Heart left ventricle (tissue), 16 donors: ENCODE data around the gene RGCC. TPM values are rescaled to one million over a fixed set of nuclear protein-coding genes. Genes with fewer than 3 reads are reported as not detected.

Experiments
- ATAC-seq, 4 donors: fragments of 200-7000 bp; cut with Tn5 transposase; one replicate each; pipeline ENCODE4 v1.9.1; 2020 to 2022; ENCODE audit warnings: moderate library complexity in 4 of 4, mild to moderate bottlenecking in 3 of 4, moderate number of reproducible peaks in 1 of 4
- DNase-seq, 5 donors: peaks; one replicate each; pipeline ENCODE4 v3.0.0-alpha.2; 2020
- H3K27ac ChIP-seq, 12 donors: fragments of 200-600 bp; sonication (generic) in 4 of 12; one replicate each; pipeline versions ENCODE4 v1.5.0 to v1.8.0; 2016 to 2022; ENCODE audit warnings: mild to moderate bottlenecking in 2 of 12
- H3K27me3 ChIP-seq, 9 donors: fragments of 200-600 bp; sonication (generic) in 2 of 9; one replicate each; pipeline versions ENCODE4 v1.5.1 to v1.8.0; 2016 to 2022; ENCODE audit warnings: mild to moderate bottlenecking in 3 of 9
- H3K36me3 ChIP-seq, 9 donors: fragments of 200-600 bp; sonication (generic) in 2 of 9; one replicate each; pipeline versions ENCODE4 v1.5.0 to v1.8.0; 2018 to 2022; ENCODE audit warnings: mild to moderate bottlenecking in 2 of 9
- H3K4me1 ChIP-seq, 12 donors: fragments of 200-600 bp; sonication (generic) in 4 of 12; one replicate each; pipeline versions ENCODE4 v1.5.0 to v1.8.0; 2016 to 2022; ENCODE audit warnings: mild to moderate bottlenecking in 3 of 12
- H3K4me3 ChIP-seq, 12 donors: fragments of 200-600 bp; sonication (generic) in 4 of 12; one replicate each; pipeline versions ENCODE4 v1.5.0 to v1.8.0; 2017 to 2022; ENCODE audit warnings: mild to moderate bottlenecking in 9 of 12, moderate library complexity in 4 of 12
- H3K9me3 ChIP-seq, 12 donors: fragments of 200-600 bp; sonication (generic) in 4 of 12; one replicate each; pipeline versions ENCODE4 v1.5.0 to v1.8.0; 2016 to 2022; ENCODE audit warnings: mild to moderate bottlenecking in 1 of 12
- POLR2A ChIP-seq, 2 donors: fragments of 450-650 bp; IDR thresholded peaks; one replicate each; pipeline ENCODE4 v1.6.1; 2017; ENCODE audit warnings: antibody characterized with exemption in 2 of 2, mild to moderate bottlenecking in 2 of 2, moderate library complexity in 2 of 2
- WGBS, 4 donors: extraction: QIAGEN DNeasy Blood & Tissue Kit in 2 of 4; methylation state at CpG; one replicate each; pipeline versions ENCODE4 v1.1.5 to v1.1.7; 2013 to 2018; 5-methylcytosine and 5-hydroxymethylcytosine counted together
- intact Hi-C, 10 donors: fragments of 100-400 bp; cut with DNase I; formaldehyde crosslinking; loops; one replicate each; pipeline versions ENCODE4 v1.11.1 to v1.14.2; 2022
- polyA plus RNA-seq, 2 donors: library from polyadenylated mRNA; stranded (reverse); fragments of 200-250 nt; gene quantifications; one replicate each; pipeline ENCODE4 v1.2.3, GENCODE V29; 2013
- total RNA-seq, 9 donors: library from RNA; depleted of rRNA in 2 of 9; stranded (reverse); fragments of >200 nt in 2 of 9; fragmentation: NEBNext Ultra II Directional in 3 of 9; extraction: Animal tissue kit (Norgen Biotek cat#: 25700) in 3 of 9; gene quantifications; one replicate each; pipeline versions ENCODE4 v1.1.0 to v1.2.4, GENCODE V29; 2016 to 2023
- TF ChIP-seq, protein P1 (sequence below), 12 donors: fragments of 200-600 bp; sonication (generic) in 4 of 12; IDR thresholded peaks; one replicate each; pipeline versions ENCODE4 v1.5.0 to v1.8.0; 2018 to 2022; ENCODE audit warnings: antibody characterized with exemption in 12 of 12, mild to moderate bottlenecking in 5 of 12
- donor health status: ischemic (EF 13 %, LVEDD 7.1; RV severe dilation, severe dysfunction).
- donor health status: healthy with polysubstance abuse.
- donor health status: DM: no; HTN: yes; CAD: no.
- donor health status: DM: no; HTN: no; CAD: no.
- donor health status: ischemic (EF 25% LVEDD 6.9; RV normal size, moderate dysfunction).
- donor health status: ischemic (EF 25% LVEDD 5.7; RV mildly dilated, moderate dysfunction).
- donor health status: healthy.
- donor health status: DM: yes; HTN: yes; CAD: no.
- donor health status: ischemic (EF 35%, LVEDD 5.7; RV mildly dilated, moderate dysfunction).
- donor health status: nonischemic (EF 11% LVEDD 7.7; RV severe dilation, severe dysfunction).
- donor health status: DM: yes; HTN: yes; CAD: no.
- donor health status: PGD.
- donor health status: ischemic (EF 29% LVEDD 5.4; RV normal size, mild dysfunction).
- donor health status: nonischemic (EF 23%, LVEDD 6.1; RV moderate dilation, normal function).

The RGCC gene
- total and polyA plus RNA-seq, 11 donors: 22.9 to 228 (median 48.6) TPM

DNA sequence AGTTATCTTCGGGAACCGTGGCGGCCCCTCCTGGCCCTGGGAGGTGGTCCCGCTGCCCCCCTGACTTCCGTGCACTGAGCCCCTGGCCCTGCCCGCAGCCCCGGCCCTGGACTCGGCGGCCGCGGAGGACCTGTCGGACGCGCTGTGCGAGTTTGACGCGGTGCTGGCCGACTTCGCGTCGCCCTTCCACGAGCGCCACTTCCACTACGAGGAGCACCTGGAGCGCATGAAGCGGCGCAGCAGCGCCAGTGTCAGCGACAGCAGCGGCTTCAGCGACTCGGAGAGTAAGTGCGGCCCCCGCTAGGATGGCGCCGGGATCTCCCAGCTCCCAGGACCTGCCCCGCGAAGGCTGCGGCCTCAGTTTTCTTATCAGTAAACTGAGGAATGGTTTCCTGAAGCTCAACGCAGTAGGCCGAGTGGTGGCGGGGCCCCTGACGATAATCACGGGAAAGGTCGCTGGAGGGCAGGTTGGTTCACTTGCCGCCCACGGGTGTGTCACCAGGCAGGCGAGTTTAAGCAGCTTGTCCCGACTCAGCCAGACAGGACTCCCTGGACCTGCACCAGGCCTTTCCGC, 924 bp downstream of the RGCC start:
- Histone ChIP-seq H3K36me3 (peaks cover 0 to 34% (median 5%) of the 10 kb centered on the region in 9 donors), H3K27me3 (peaks cover 0 to 20% (median 8%) of the 10 kb centered on the region in 9 donors), H3K9me3 (no peaks in the 10 kb centered on the region), H3K27ac (peak overlapping the region; percentile 73 to 93 (median 85)), H3K4me1 (peaks cover 0 to 53% (median 12%) of the 10 kb centered on the region in 12 donors), H3K4me3 (peak overlapping the region; percentile 67 to 92 (median 76))
- DNase-seq: peak; percentile 32 to 70 (median 34)
- 1 to 2% (median 1%) methylated on average over 17 to 50 of the region's 50 CpGs for WGBS, 4 donors
- intact Hi-C loops: loop anchor here in 5 of 10 donors (2.0 to 5.0 kb wide), 6 partner anchors 34 to 194 kb away; no protein-coding TSS in a partner anchor
- TF ChIP-seq POLR2A (IDR thresholded peaks at IDR 0.05): no peak
- TF ChIP-seq, protein P1, sequence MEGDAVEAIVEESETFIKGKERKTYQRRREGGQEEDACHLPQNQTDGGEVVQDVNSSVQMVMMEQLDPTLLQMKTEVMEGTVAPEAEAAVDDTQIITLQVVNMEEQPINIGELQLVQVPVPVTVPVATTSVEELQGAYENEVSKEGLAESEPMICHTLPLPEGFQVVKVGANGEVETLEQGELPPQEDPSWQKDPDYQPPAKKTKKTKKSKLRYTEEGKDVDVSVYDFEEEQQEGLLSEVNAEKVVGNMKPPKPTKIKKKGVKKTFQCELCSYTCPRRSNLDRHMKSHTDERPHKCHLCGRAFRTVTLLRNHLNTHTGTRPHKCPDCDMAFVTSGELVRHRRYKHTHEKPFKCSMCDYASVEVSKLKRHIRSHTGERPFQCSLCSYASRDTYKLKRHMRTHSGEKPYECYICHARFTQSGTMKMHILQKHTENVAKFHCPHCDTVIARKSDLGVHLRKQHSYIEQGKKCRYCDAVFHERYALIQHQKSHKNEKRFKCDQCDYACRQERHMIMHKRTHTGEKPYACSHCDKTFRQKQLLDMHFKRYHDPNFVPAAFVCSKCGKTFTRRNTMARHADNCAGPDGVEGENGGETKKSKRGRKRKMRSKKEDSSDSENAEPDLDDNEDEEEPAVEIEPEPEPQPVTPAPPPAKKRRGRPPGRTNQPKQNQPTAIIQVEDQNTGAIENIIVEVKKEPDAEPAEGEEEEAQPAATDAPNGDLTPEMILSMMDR (IDR thresholded peaks at IDR 0.05): no peak
- ATAC-seq: peak; percentile 2 to 35 (median 22)

DNA sequence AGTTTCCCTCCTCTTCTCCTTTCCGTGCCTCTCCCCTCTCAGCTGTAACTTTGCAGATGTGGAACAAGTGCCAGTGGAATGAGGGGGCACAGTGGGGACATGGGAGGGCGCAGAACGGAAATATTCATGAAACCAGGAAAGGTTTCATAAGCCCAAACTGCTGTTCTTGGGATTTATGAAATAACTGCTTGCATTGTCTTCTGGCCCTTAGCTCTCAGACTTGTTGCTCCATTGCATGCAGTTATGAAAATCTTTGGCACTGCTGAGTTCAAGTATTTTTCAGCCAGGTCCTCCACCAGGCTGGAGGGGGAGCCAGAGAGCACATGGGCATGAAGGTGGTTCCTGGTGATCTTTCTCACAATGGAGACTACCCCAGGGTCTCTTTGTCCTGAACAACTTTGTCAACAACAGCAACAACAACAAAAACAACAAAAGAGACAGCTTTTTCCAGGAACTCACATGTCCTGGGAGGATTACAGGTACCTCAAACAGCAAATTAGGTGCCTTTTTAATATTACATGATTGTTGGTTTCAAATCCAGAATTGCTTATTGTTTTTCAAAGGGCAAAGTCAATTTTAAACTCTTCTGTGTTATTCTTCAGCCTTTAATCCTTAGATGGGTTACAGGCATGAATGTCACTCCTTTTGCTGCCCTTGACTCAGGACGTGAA, 1.5 kb downstream of the RGCC start:
- Histone ChIP-seq H3K27me3 (peaks cover 0 to 20% (median 8%) of the 10 kb centered on the region in 9 donors), H3K4me1 (peaks cover 0 to 58% (median 15%) of the 10 kb centered on the region in 12 donors), H3K4me3 (peak overlapping the region; percentile 67 to 92 (median 76)), H3K36me3 (peaks cover 0 to 34% (median 6%) of the 10 kb centered on the region in 9 donors), H3K9me3 (no peaks in the 10 kb centered on the region), H3K27ac (peak overlapping the region; percentile 73 to 93 (median 85))
- peak in 2 of 4 donors; percentile 15 to 34 for ATAC-seq
- TF ChIP-seq POLR2A (IDR thresholded peaks at IDR 0.05): no peak
- TF ChIP-seq, protein P1 (IDR thresholded peaks at IDR 0.05): peak; percentile 35 to 69 (median 56)
- DNase-seq: peak in 4 of 5 donors; percentile 40 to 49 (median 44)
- WGBS, 4 donors: 36 to 51% (median 41%) methylated on average over 4 of the region's 4 CpGs
- intact Hi-C loops: loop anchor here in 5 of 10 donors (2.0 to 5.0 kb wide), 6 partner anchors 33 to 193 kb away; no protein-coding TSS in a partner anchor

DNA sequence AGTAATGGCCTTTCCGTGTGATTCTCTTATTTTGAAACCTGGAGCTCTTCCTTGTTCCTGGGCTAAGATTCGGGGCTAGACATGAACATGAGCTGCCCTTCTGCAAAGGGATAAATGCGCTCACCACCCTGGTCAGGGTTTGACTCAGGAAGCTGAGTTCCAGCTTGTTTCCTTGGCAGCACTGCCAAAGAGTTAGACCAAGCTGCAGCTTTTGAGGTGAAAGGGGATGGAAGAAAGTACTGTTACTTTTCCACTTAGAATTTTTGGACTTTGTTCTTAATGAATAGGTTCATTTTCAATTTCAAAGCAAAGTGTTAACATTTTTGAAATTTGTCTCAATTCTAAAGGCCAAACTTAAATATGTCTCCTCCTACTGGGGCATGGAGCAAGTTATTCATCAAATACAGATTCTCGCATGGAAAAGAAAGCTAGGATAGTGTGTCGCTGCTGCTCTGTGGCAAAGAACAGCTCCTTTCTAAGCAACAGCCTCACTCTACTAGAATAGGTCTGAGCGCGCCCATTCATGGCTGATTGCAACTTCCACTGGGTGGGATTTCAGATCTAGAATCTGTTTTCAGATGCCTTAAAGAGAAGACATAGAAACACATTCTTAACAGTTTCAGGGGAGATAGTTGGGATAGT, 2.2 kb downstream of the RGCC start:
- TF ChIP-seq, protein P1 (IDR thresholded peaks at IDR 0.05): no peak
- TF ChIP-seq POLR2A (IDR thresholded peaks at IDR 0.05): no peak
- H3K4me3 ChIP-seq: peak overlapping the region; percentile 1 to 92 (median 76)
- peaks cover 0 to 65% (median 19%) of the 10 kb centered on the region in 12 donors for H3K4me1 ChIP-seq
- peak overlapping the region; percentile 73 to 93 (median 85) for H3K27ac ChIP-seq
- intact Hi-C loops: loop anchor here in 8 of 10 donors (2.0 to 10.0 kb wide), 9 partner anchors 33 to 193 kb away; no protein-coding TSS in a partner anchor
- ATAC-seq: no peak
- 63 to 72% (median 71%) methylated on average over 7 of the region's 7 CpGs for WGBS, 4 donors
- H3K27me3 ChIP-seq: peaks cover 0 to 20% (median 8%) of the 10 kb centered on the region in 9 donors
- peaks cover 0 to 40% (median 7%) of the 10 kb centered on the region in 9 donors for H3K36me3 ChIP-seq
- no peaks in the 10 kb centered on the region for H3K9me3 ChIP-seq
- no peak for DNase-seq
